SKM-1 treated with dmso at 0.1 percent for 144 hours (cell line): ENCODE results near the gene MRPL19.

Source experiments
- DNase-seq: peaks from one replicate; lab custom pipeline; 2025; ENCODE audit not compliant: unreplicated experiment; lab: John Stamatoyannopoulos, UW

The MRPL19 gene

GRCh38 chr2:75728614-75729419 lies 82.2 kb downstream of the MRPL19 start:
- no peak for DNase-seq

DNA sequence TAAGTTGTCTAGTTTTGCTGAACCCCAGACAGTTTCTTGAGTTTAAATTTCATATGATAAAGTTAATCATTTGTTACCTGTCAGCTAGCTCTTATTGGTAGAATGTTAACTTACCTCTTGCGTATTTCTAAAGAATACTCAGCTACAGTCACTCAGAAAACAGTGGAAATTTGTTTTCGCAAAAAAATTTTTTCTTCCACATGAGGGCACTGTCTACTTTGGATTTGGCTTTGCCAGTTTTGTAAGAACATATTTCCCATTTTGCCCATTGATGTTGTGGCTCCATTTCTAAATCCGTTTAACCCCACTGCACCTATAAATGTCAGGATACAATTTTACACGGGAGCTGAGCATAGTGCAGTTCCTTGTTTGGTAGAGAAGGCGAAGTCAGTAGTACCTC lies 83.3 kb downstream of the MRPL19 start:
- no peak for DNase-seq

- no peak for DNase-seq
Measured at GRCh38 chr2:75736276-75736675, 89.7 kb downstream of the MRPL19 start.

DNA sequence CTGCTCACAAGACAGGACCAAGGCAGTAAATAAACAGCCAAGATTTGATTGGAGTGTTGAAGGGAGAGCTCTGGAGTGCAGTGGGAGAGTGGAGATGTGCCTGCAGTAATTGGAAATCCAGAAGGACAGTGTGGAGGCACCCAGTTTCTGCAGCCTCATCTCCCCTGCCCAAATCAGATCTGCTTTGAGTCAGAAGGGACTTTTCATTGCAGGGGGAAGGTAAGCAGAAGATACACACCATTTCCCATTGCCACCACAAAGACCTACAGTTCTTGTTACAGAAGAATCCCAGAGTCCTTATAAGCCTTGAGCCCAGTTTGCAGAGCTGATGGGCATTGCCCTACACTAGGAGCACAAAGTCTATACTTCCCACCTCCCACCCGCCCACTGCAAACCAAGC lies 91.4 kb downstream of the MRPL19 start:
- DNase-seq, result no peak
